Epithelial cell of esophagus (primary cell): Measurements from ENCODE around the gene CST7.

Experiments used
- DNase-seq: peaks from one replicate; pipeline ENCODE4 v3.0.0; 2010; ENCODE audit warnings: low read depth
- H3K4me3 ChIP-seq: 2 replicates; pipeline ENCODE4 v1.5.1; 2011; ENCODE audit warnings: mild to moderate bottlenecking, low read length, control low read depth
- CTCF ChIP-seq: IDR thresholded peaks from 2 replicates; pipeline ENCODE4 v1.5.1; 2011; ENCODE audit warnings: low read depth, mild to moderate bottlenecking, low read length, control low read depth, inconsistent platforms; ENCODE audit not compliant: insufficient read depth; ENCODE audit errors: missing control alignments

The CST7 gene

GRCh38 chr20:24966317-24967012, 17.4 kb downstream of the CST7 start:
- no peak for TF ChIP-seq CTCF
- DNase-seq: no peak

GRCh38 chr20:24968278-24968800, 19.3 kb downstream of the CST7 start:
- H3K4me3 ChIP-seq: no peak overlapping the region
- no peak for TF ChIP-seq CTCF
- DNase-seq: no peak

More at GRCh38 chr20:24966317-24967012, 17.4 kb downstream of the CST7 start:
- H3K4me3 ChIP-seq: no peak overlapping the region

- TF ChIP-seq CTCF: no peak
Measured at GRCh38 chr20:24969186-24970029, 20.3 kb downstream of the CST7 start.

GRCh38 chr20:24970030-24970553, 21.0 kb downstream of the CST7 start:
- no peak overlapping the region for H3K4me3 ChIP-seq
- TF ChIP-seq CTCF: no peak
- DNase-seq: no peak

More at GRCh38 chr20:24969186-24970029, 20.3 kb downstream of the CST7 start:
- no peak for DNase-seq
- H3K4me3 ChIP-seq: no peak overlapping the region

- DNase-seq: no peak
- no peak overlapping the region for H3K4me3 ChIP-seq
- TF ChIP-seq CTCF: no peak
Measured at GRCh38 chr20:24970754-24971153, 21.7 kb downstream of the CST7 start.

GRCh38 chr20:24971376-24972101, 22.5 kb downstream of the CST7 start:
- no peak for DNase-seq
- H3K4me3 ChIP-seq: no peak overlapping the region
- TF ChIP-seq CTCF: no peak
